ENCODE results near the gene VSTM1. TPM values are rescaled to one million over a fixed set of nuclear protein-coding genes. Genes with fewer than 3 reads are reported as not detected.

VSTM1 gene
- total and polyA plus RNA-seq, 2 donors (not counting 3 experiments of a cell fraction or from before 2014, with no cell fraction given), result not detected

- TF ChIP-seq FOS (IDR thresholded peaks at IDR 0.05; ENCODE audit: borderline replicate concordance, insufficient read depth, low read length), result no peak
- TF ChIP-seq GATA2 (IDR thresholded peaks at IDR 0.05; ENCODE audit: insufficient read depth, insufficient read length, low read depth, low read length), result no peak
- TF ChIP-seq POLR2AphosphoS5 (IDR thresholded peaks at IDR 0.05; ENCODE audit: insufficient read depth, low read depth, low read length), result no peak
- no peak overlapping the region for H3K9ac ChIP-seq (replicated peaks; ENCODE audit: extremely low read depth, insufficient read depth, low read length)
- no peak overlapping the region for H3K4me2 ChIP-seq (ENCODE audit: insufficient read depth, low read length)
- H3K4me1 ChIP-seq (ENCODE audit: control insufficient read depth, extremely low read depth, insufficient read depth, low read length), result peaks cover 3% of the 10 kb centered on the region
- intact Hi-C loops (cut with micrococcal nuclease), result no loop called here
- peaks cover 3% of the 10 kb centered on the region for H3K79me2 ChIP-seq (ENCODE audit: control insufficient read depth, insufficient read depth, low read length)
- H4K20me1 ChIP-seq (replicated peaks; ENCODE audit: control insufficient read depth, extremely low read depth, insufficient read depth, low read length), result no peaks in the 10 kb centered on the region
- no peaks in the 10 kb centered on the region for H3K9me3 ChIP-seq (replicated peaks; ENCODE audit: control insufficient read depth, insufficient read depth, low read length)
- ChIA-PET POLR2A (no interaction called here), CTCF (no interaction called here)
- no TSS peak for BruUV-seq (replicated peaks)
- no peak overlapping the region for H3K27ac ChIP-seq (ENCODE audit: insufficient read depth, low read depth, low read length)
- dilution Hi-C loops (cut with MboI; ENCODE audit: extremely low pct_ligation_motif_present, low sequenced_read_pairs), result no loop called here
- no peaks in the 10 kb centered on the region for H3K27me3 ChIP-seq (ENCODE audit: control insufficient read depth in 2 of 2, insufficient read depth in 2 of 2, low read length in 2 of 2)
- no peak overlapping the region for H3K4me3 ChIP-seq (replicated peaks in 1 of 3; ENCODE audit: insufficient read depth in 1 of 3, low read depth in 1 of 3, low read length in 3 of 3)
- H3K9me1 ChIP-seq (replicated peaks; ENCODE audit: control insufficient read depth, extremely low read depth, insufficient read depth, low read length), result no peaks in the 10 kb centered on the region
- no peak for DNase-seq (ENCODE audit: low read depth, low spot score)
- no peak overlapping the region for H2AFZ ChIP-seq (ENCODE audit: low read depth, low read length)
- no peak for FAIRE-seq
- H3K36me3 ChIP-seq (ENCODE audit: control insufficient read depth in 2 of 2, extremely low read depth in 1 of 2, insufficient read depth in 2 of 2, low read length in 2 of 2), result peaks cover 0 to 40% of the 10 kb centered on the region in 2 experiments
Observed at GRCh38 chr19:54109651-54110050, 46.0 kb upstream of the VSTM1 start.

GRCh38 chr19:54108496-54108895 is 44.8 kb upstream of the VSTM1 start:
- no peak overlapping the region for H3K4me3 ChIP-seq (replicated peaks in 1 of 3; ENCODE audit: insufficient read depth in 1 of 3, low read depth in 1 of 3, low read length in 3 of 3)
- ChIA-PET CTCF (no interaction called here), POLR2A (no interaction called here)
- no peaks in the 10 kb centered on the region for H3K4me1 ChIP-seq (ENCODE audit: control insufficient read depth, extremely low read depth, insufficient read depth, low read length)
- H3K9me1 ChIP-seq (replicated peaks; ENCODE audit: control insufficient read depth, extremely low read depth, insufficient read depth, low read length), result no peaks in the 10 kb centered on the region
- DNase-seq (ENCODE audit: low read depth, low spot score) (no peak), FAIRE-seq (no peak)
- dilution Hi-C loops (cut with MboI; ENCODE audit: extremely low pct_ligation_motif_present, low sequenced_read_pairs), result no loop called here
- TF ChIP-seq, protein P1, sequence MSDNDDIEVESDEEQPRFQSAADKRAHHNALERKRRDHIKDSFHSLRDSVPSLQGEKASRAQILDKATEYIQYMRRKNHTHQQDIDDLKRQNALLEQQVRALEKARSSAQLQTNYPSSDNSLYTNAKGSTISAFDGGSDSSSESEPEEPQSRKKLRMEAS (IDR thresholded peaks at IDR 0.05; ENCODE audit: insufficient read depth, insufficient read length), result no peak
- TF ChIP-seq EZH2 (IDR thresholded peaks at IDR 0.05; ENCODE audit: borderline replicate concordance, low read depth, low read length, severe bottlenecking) (no peak), POLR2AphosphoS5 (IDR thresholded peaks at IDR 0.05; ENCODE audit: insufficient read depth, low read depth, low read length) (no peak), FOS (IDR thresholded peaks at IDR 0.05; ENCODE audit: borderline replicate concordance, insufficient read depth, low read length) (no peak), POLR2A (IDR thresholded peaks at IDR 0.05; ENCODE audit: low read depth, low read length) (no peak), GATA2 (IDR thresholded peaks at IDR 0.05; ENCODE audit: insufficient read depth, insufficient read length, low read depth, low read length) (no peak), JUN (IDR thresholded peaks at IDR 0.05; ENCODE audit: borderline replicate concordance, insufficient read depth, insufficient read length, low read depth) (no peak), MYC (IDR thresholded peaks at IDR 0.05; ENCODE audit: low read depth, low read length) (no peak)
- TF ChIP-seq, protein P2, sequence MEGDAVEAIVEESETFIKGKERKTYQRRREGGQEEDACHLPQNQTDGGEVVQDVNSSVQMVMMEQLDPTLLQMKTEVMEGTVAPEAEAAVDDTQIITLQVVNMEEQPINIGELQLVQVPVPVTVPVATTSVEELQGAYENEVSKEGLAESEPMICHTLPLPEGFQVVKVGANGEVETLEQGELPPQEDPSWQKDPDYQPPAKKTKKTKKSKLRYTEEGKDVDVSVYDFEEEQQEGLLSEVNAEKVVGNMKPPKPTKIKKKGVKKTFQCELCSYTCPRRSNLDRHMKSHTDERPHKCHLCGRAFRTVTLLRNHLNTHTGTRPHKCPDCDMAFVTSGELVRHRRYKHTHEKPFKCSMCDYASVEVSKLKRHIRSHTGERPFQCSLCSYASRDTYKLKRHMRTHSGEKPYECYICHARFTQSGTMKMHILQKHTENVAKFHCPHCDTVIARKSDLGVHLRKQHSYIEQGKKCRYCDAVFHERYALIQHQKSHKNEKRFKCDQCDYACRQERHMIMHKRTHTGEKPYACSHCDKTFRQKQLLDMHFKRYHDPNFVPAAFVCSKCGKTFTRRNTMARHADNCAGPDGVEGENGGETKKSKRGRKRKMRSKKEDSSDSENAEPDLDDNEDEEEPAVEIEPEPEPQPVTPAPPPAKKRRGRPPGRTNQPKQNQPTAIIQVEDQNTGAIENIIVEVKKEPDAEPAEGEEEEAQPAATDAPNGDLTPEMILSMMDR (IDR thresholded peaks at IDR 0.05; ENCODE audit: extremely low read depth in 1 of 2, insufficient read depth in 1 of 2, low read depth in 1 of 2, low read length in 2 of 2), result no peak
- peaks cover 0 to 40% of the 10 kb centered on the region in 2 experiments for H3K36me3 ChIP-seq (ENCODE audit: control insufficient read depth in 2 of 2, extremely low read depth in 1 of 2, insufficient read depth in 2 of 2, low read length in 2 of 2)
- peaks cover under 1% of the 10 kb centered on the region for H3K79me2 ChIP-seq (ENCODE audit: control insufficient read depth, insufficient read depth, low read length)
- H3K9me3 ChIP-seq (replicated peaks; ENCODE audit: control insufficient read depth, insufficient read depth, low read length), result no peaks in the 10 kb centered on the region
- H3K4me2 ChIP-seq (ENCODE audit: insufficient read depth, low read length), result no peak overlapping the region
- no peaks in the 10 kb centered on the region for H4K20me1 ChIP-seq (replicated peaks; ENCODE audit: control insufficient read depth, extremely low read depth, insufficient read depth, low read length)
- H3K27ac ChIP-seq (ENCODE audit: insufficient read depth, low read depth, low read length), result no peak overlapping the region
- BruUV-seq (replicated peaks), result no TSS peak
- no peak overlapping the region for H2AFZ ChIP-seq (ENCODE audit: low read depth, low read length)
- H3K27me3 ChIP-seq (ENCODE audit: control insufficient read depth in 2 of 2, insufficient read depth in 2 of 2, low read length in 2 of 2), result no peaks in the 10 kb centered on the region
- intact Hi-C loops (cut with micrococcal nuclease), result no loop called here
- H3K9ac ChIP-seq (replicated peaks; ENCODE audit: extremely low read depth, insufficient read depth, low read length), result no peak overlapping the region
